GOT3 (cell line): ENCODE measurements around the gene MMP19.

Experiments used
- DNase-seq: peaks from one replicate; lab custom pipeline; 2025; ENCODE audit warnings: mixed read lengths; lab: John Stamatoyannopoulos, UW

The MMP19 gene

GRCh38 chr12:55815473-55815872 is 27.3 kb downstream of the MMP19 start:
- no peak for DNase-seq

GRCh38 chr12:55814257-55814656 is 28.5 kb downstream of the MMP19 start:
- no peak for DNase-seq

- no peak for DNase-seq
Measured at GRCh38 chr12:55812088-55812487, 30.6 kb downstream of the MMP19 start.

GRCh38 chr12:55809274-55809673 is 33.5 kb downstream of the MMP19 start:
- DNase-seq: no peak

- DNase-seq: no peak
Measured at GRCh38 chr12:55806982-55807381, 35.8 kb downstream of the MMP19 start.

GRCh38 chr12:55797550-55797949 is 45.2 kb downstream of the MMP19 start:
- DNase-seq: no peak

GRCh38 chr12:55797068-55797467 is 45.7 kb downstream of the MMP19 start:
- no peak for DNase-seq

GRCh38 chr12:55795950-55796349 is 46.8 kb downstream of the MMP19 start:
- DNase-seq: no peak

GRCh38 chr12:55789893-55790292 is 52.8 kb downstream of the MMP19 start:
- DNase-seq: no peak

GRCh38 chr12:55789171-55789570 is 53.6 kb downstream of the MMP19 start:
- DNase-seq: no peak

- no peak for DNase-seq
Measured at GRCh38 chr12:55788546-55788945, 54.2 kb downstream of the MMP19 start.
